Left ventricle myocardium inferior (tissue), 1 donor: ENCODE results near the gene NCOA7. TPM values are rescaled to one million over a fixed set of nuclear protein-coding genes. Genes with fewer than 3 reads are reported as not detected.
A peak's percentile ranks its signal among the peaks of the same experiment; 100 is the strongest.
"Not testable (repeated sequence)": the region's sequence is repeated elsewhere in the genome, so short reads cannot be mapped to it uniquely, and the experiment has no call there.

Source experiments
- DNase-seq: peaks from one replicate; pipeline ENCODE4 v3.0.0-alpha.2; 2020
- H3K27ac ChIP-seq: fragments of 200-600 bp; replicated peaks from 2 replicates; pipeline ENCODE4 v1.8.0; 2021
- H3K27me3 ChIP-seq: fragments of 200-600 bp; 2 replicates; pipeline ENCODE4 v1.8.0; 2021; ENCODE audit warnings: low read depth
- H3K36me3 ChIP-seq: fragments of 200-600 bp; 2 replicates; pipeline ENCODE4 v1.8.0; 2021
- H3K4me1 ChIP-seq: fragments of 200-600 bp; 2 replicates; pipeline ENCODE4 v1.8.0; 2021
- H3K4me3 ChIP-seq: fragments of 200-600 bp; 2 replicates; pipeline ENCODE4 v1.8.0; 2021; ENCODE audit warnings: mild to moderate bottlenecking, moderate library complexity
- H3K9me3 ChIP-seq: fragments of 200-600 bp; replicated peaks from 2 replicates; pipeline ENCODE4 v1.8.0; 2021
- CTCF ChIP-seq: fragments of 200-600 bp; IDR thresholded peaks from 2 replicates; pipeline ENCODE4 v1.8.0; 2021; ENCODE audit warnings: antibody characterized with exemption, mild to moderate bottlenecking, borderline replicate concordance
- intact Hi-C: fragments of 100-400 bp; cut with micrococcal nuclease; formaldehyde crosslinking; loops from one replicate; pipeline ENCODE4 v1.11.0; 2022
- total RNA-seq: library from RNA; stranded (reverse); fragmentation: NEBNext Ultra II Directional; extraction: Animal tissue kit (Norgen Biotek cat#: 25700); gene quantifications from one replicate; pipeline ENCODE4 v1.2.1, GENCODE V29; 2021
- donor health status: DM: no; HTN: yes; CAD: no; lungs with severe emphysema.

Gene NCOA7
- total RNA-seq, 1 donor from 2014 or later: 10.3 TPM

- peak overlapping the region; percentile 31 for H3K4me3 ChIP-seq
- no peak for TF ChIP-seq CTCF
- H3K36me3 ChIP-seq: no peaks in the 10 kb centered on the region
- intact Hi-C loops: loop anchor here (10.0 kb wide), 1 partner anchor 50 kb away; the partner anchor contains the start of gene NCOA7
- H3K9me3 ChIP-seq: no peaks in the 10 kb centered on the region
- DNase-seq: no peak
- H3K4me1 ChIP-seq: peaks cover 46% of the 10 kb centered on the region
- no peaks in the 10 kb centered on the region for H3K27me3 ChIP-seq
- peak overlapping the region; percentile 74 for H3K27ac ChIP-seq
These were observed 54.2 kb downstream of the NCOA7 start for GRCh38 chr6:125844989-125845388.

GRCh38 chr6:125846292-125847024 lies 55.7 kb downstream of the NCOA7 start:
- no peak for DNase-seq
- peak overlapping the region; percentile 74 for H3K27ac ChIP-seq
- no peaks in the 10 kb centered on the region for H3K36me3 ChIP-seq
- peaks cover 41% of the 10 kb centered on the region for H3K4me1 ChIP-seq
- intact Hi-C loops: loop anchor here (10.0 kb wide), 1 partner anchor 52 kb away; the partner anchor contains the start of gene NCOA7
- no peak for TF ChIP-seq CTCF
- H3K9me3 ChIP-seq: no peaks in the 10 kb centered on the region
- no peak overlapping the region for H3K4me3 ChIP-seq
- no peaks in the 10 kb centered on the region for H3K27me3 ChIP-seq

GRCh38 chr6:125848286-125848685 lies 57.5 kb downstream of the NCOA7 start:
- H3K4me3 ChIP-seq, DNase-seq, H3K27ac ChIP-seq, H3K27me3 ChIP-seq, H3K9me3 ChIP-seq, H3K36me3 ChIP-seq: not testable (repeated sequence)
- peaks cover 40% of the 10 kb centered on the region for H3K4me1 ChIP-seq
- intact Hi-C loops: loop anchor here (10.0 kb wide), 1 partner anchor 53 kb away; the partner anchor contains the start of gene NCOA7

- H3K36me3 ChIP-seq: no peaks in the 10 kb centered on the region
- TF ChIP-seq CTCF: no peak
- DNase-seq: no peak
- H3K9me3 ChIP-seq: peaks cover 8% of the 10 kb centered on the region
- H3K27me3 ChIP-seq: no peaks in the 10 kb centered on the region
- H3K4me3 ChIP-seq: no peak overlapping the region
- peaks cover 33% of the 10 kb centered on the region for H3K4me1 ChIP-seq
- H3K27ac ChIP-seq: no peak overlapping the region
- intact Hi-C loops: no loop called here
These were observed 59.6 kb downstream of the NCOA7 start for GRCh38 chr6:125850361-125850760.

- no peak for DNase-seq
- Histone ChIP-seq H3K36me3 (peaks cover 9% of the 10 kb centered on the region), H3K27me3 (no peaks in the 10 kb centered on the region), H3K27ac (no peak overlapping the region), H3K4me3 (no peak overlapping the region), H3K4me1 (peaks cover 17% of the 10 kb centered on the region), H3K9me3 (peaks cover 8% of the 10 kb centered on the region)
- intact Hi-C loops: no loop called here
- TF ChIP-seq CTCF: no peak
These were observed 61.8 kb downstream of the NCOA7 start for GRCh38 chr6:125852587-125852986.

GRCh38 chr6:125853168-125853567 lies 62.4 kb downstream of the NCOA7 start:
- intact Hi-C loops: no loop called here
- H3K9me3 ChIP-seq: peaks cover 8% of the 10 kb centered on the region
- no peaks in the 10 kb centered on the region for H3K27me3 ChIP-seq
- H3K4me3 ChIP-seq: no peak overlapping the region
- peaks cover 9% of the 10 kb centered on the region for H3K36me3 ChIP-seq
- peaks cover 17% of the 10 kb centered on the region for H3K4me1 ChIP-seq
- no peak for TF ChIP-seq CTCF
- DNase-seq: no peak
- H3K27ac ChIP-seq: no peak overlapping the region
